Mesenchymal stem cell (in vitro differentiated cells and primary cell): ENCODE data around the gene NRN1L.

Experiments
- DNase-seq: peaks from one replicate; pipeline ENCODE4 v3.0.0-alpha.2; 2013
- H2AFZ ChIP-seq: one replicate; pipeline ENCODE4 v1.6.1; 2013; ENCODE audit warnings: low read depth, mild to moderate bottlenecking, control low read depth, inconsistent platforms, low read length, moderate library complexity
- H2AK5ac ChIP-seq: 2 replicates; pipeline ENCODE4 v1.6.1; 2013; ENCODE audit warnings: low read length, moderate library complexity, mild to moderate bottlenecking, inconsistent platforms; ENCODE audit not compliant: severe bottlenecking
- H2BK120ac ChIP-seq: one replicate; pipeline ENCODE4 v1.6.1; 2013; ENCODE audit warnings: low read depth, mild to moderate bottlenecking, inconsistent platforms, low read length, moderate library complexity
- H2BK12ac ChIP-seq, 2 experiments: one replicate each; pipeline ENCODE4 v1.6.1; 2013; ENCODE audit warnings: inconsistent platforms in 2 of 2, low read length in 2 of 2, mild to moderate bottlenecking in 2 of 2, moderate library complexity in 2 of 2, control low read depth in 1 of 2
- H2BK15ac ChIP-seq: one replicate; pipeline ENCODE4 v1.6.1; 2013; ENCODE audit warnings: mild to moderate bottlenecking, low read depth, inconsistent platforms; ENCODE audit not compliant: poor library complexity, severe bottlenecking
- H2BK5ac ChIP-seq: 2 replicates; pipeline ENCODE4 v1.6.1; 2013; ENCODE audit warnings: low read depth, mild to moderate bottlenecking, low read length, control low read depth, inconsistent platforms; ENCODE audit not compliant: poor library complexity, severe bottlenecking
- H3K14ac ChIP-seq, 2 experiments: one replicate each; pipeline ENCODE4 v1.6.1; 2013; ENCODE audit warnings: inconsistent platforms in 2 of 2, low read length in 2 of 2, control low read depth in 1 of 2, mild to moderate bottlenecking in 1 of 2, moderate library complexity in 1 of 2
- H3K18ac ChIP-seq, 2 experiments: one replicate each; pipeline ENCODE4 v1.6.1; 2013; ENCODE audit warnings: inconsistent platforms in 2 of 2, low read length in 2 of 2, control low read depth in 1 of 2, low read depth in 1 of 2, mild to moderate bottlenecking in 1 of 2
- H3K23ac ChIP-seq, 2 experiments: one replicate each; pipeline ENCODE4 v1.6.1; 2013; ENCODE audit warnings: inconsistent platforms in 2 of 2, low read length in 2 of 2, mild to moderate bottlenecking in 2 of 2, moderate library complexity in 2 of 2, control low read depth in 1 of 2
- H3K27ac ChIP-seq: 2 replicates; pipeline ENCODE4 v1.5.1; 2013; ENCODE audit warnings: mild to moderate bottlenecking, moderate library complexity, low read length, control low read depth, inconsistent platforms; ENCODE audit not compliant: poor library complexity, severe bottlenecking
- H3K27me3 ChIP-seq, 2 experiments: 2 replicates each; pipeline versions ENCODE4 v1.6.1 to v1.7.0; 2013; ENCODE audit warnings: low read length in 2 of 2, mild to moderate bottlenecking in 2 of 2, moderate library complexity in 2 of 2, control low read depth in 1 of 2, inconsistent platforms in 1 of 2; ENCODE audit not compliant: control insufficient read depth in 1 of 2, insufficient read depth in 1 of 2
- H3K36me3 ChIP-seq, 2 experiments: 2 replicates each; pipeline versions ENCODE4 v1.6.1 to v1.7.0; 2013; ENCODE audit warnings: low read length in 2 of 2, control low read depth in 1 of 2, inconsistent platforms in 1 of 2, low read depth in 1 of 2, mild to moderate bottlenecking in 1 of 2; ENCODE audit not compliant: insufficient read depth in 2 of 2, control insufficient read depth in 1 of 2
- H3K4ac ChIP-seq, 2 experiments: one replicate each; pipeline ENCODE4 v1.6.1; 2013; ENCODE audit warnings: inconsistent platforms in 2 of 2, low read length in 2 of 2, mild to moderate bottlenecking in 2 of 2, moderate library complexity in 2 of 2, control low read depth in 1 of 2, low read depth in 1 of 2
- H3K4me1 ChIP-seq: 2 replicates; pipeline ENCODE4 v1.6.1; 2013; ENCODE audit warnings: low read depth, low read length, control low read depth; ENCODE audit not compliant: control insufficient read depth, insufficient read depth
- H3K4me2 ChIP-seq: 2 replicates; pipeline ENCODE4 v1.6.1; 2013; ENCODE audit warnings: low read length, mild to moderate bottlenecking, inconsistent platforms; ENCODE audit not compliant: poor library complexity, severe bottlenecking
- H3K4me3 ChIP-seq, 2 experiments: 2 replicates each; pipeline versions ENCODE4 v1.5.1 to v1.7.0; 2013; ENCODE audit warnings: low read length in 2 of 2, mild to moderate bottlenecking in 2 of 2, control low read depth in 1 of 2, low read depth in 1 of 2; ENCODE audit not compliant: insufficient read depth in 1 of 2
- H3K79me1 ChIP-seq: replicated peaks from 2 replicates; pipeline ENCODE4 v1.6.1; 2013; ENCODE audit warnings: mild to moderate bottlenecking, control low read depth, low read length, inconsistent platforms; ENCODE audit not compliant: poor library complexity, severe bottlenecking
- H3K9ac ChIP-seq: 2 replicates; pipeline ENCODE4 v1.7.0; 2013; ENCODE audit warnings: mild to moderate bottlenecking, low read length, moderate library complexity
- H3K9me3 ChIP-seq: 2 replicates; pipeline ENCODE4 v1.7.0; 2013; ENCODE audit warnings: mild to moderate bottlenecking, low read length; ENCODE audit not compliant: control insufficient read depth
- H4K8ac ChIP-seq: one replicate; pipeline ENCODE4 v1.6.1; 2013; ENCODE audit warnings: inconsistent platforms, mild to moderate bottlenecking, low read length, moderate library complexity
- H4K91ac ChIP-seq: one replicate; pipeline ENCODE4 v1.6.1; 2013; ENCODE audit warnings: mild to moderate bottlenecking, low read length, inconsistent platforms
- WGBS: methylation state at CpG from one replicate; pipeline ENCODE4 v1.1.7; 2013; ENCODE audit warnings: mixed read lengths; 5-methylcytosine and 5-hydroxymethylcytosine counted together

The NRN1L gene

GRCh38 chr16:67879462-67879861 is 5.2 kb upstream of the NRN1L start:
- Histone ChIP-seq H2BK12ac (no peak overlapping the region), H3K4ac (no peak overlapping the region), H2BK5ac (no peak overlapping the region), H3K4me3 (no peak overlapping the region), H3K9me3 (no peaks in the 10 kb centered on the region), H2AFZ (no peak overlapping the region), H3K4me1 (peaks cover 10% of the 10 kb centered on the region), H3K18ac (no peak overlapping the region), H4K8ac (no peak overlapping the region), H4K91ac (no peak overlapping the region), H2BK120ac (no peak overlapping the region), H3K9ac (no peak overlapping the region), H3K14ac (no peak overlapping the region), H3K27ac (no peak overlapping the region), H2AK5ac (no peak overlapping the region), H3K4me2 (no peak overlapping the region), H3K36me3 (peaks cover 88 to 90% of the 10 kb centered on the region in 2 experiments), H3K79me1 (peaks cover 46% of the 10 kb centered on the region), H3K27me3 (no peaks in the 10 kb centered on the region), H3K23ac (no peak overlapping the region), H2BK15ac (no peak overlapping the region)
- no peak for DNase-seq
- WGBS: 98% methylated on average over 12 of the region's 12 CpGs

DNA sequence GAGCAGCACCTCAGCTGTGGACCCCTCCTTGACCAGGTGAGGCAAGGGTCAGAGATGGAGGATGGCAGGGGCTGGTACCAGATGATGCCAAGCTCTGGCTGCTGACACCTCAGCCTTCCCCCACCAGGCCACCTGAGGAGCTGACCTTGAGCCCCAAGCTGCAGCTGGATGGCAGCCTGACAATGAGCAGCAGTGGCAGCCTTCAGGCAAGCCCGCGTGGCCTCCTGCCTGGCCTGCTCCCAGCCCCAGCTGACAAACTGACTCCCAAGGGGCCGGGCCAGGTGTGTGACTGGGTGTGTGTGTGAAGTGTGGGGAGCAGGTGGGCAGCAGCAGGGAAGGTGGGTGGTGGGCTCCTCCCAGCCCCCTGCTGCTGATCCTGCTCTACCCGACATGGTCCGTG is 4.7 kb upstream of the NRN1L start:
- WGBS: 95% methylated on average over 4 of the region's 5 CpGs
- H3K36me3 ChIP-seq: peaks cover 91 to 93% of the 10 kb centered on the region in 2 experiments
- no peak overlapping the region for H3K4ac ChIP-seq
- no peaks in the 10 kb centered on the region for H3K9me3 ChIP-seq
- no peak overlapping the region for H3K23ac ChIP-seq
- no peak overlapping the region for H2AFZ ChIP-seq
- no peak overlapping the region for H3K14ac ChIP-seq
- H3K4me1 ChIP-seq: peaks cover 13% of the 10 kb centered on the region
- no peak overlapping the region for H2BK12ac ChIP-seq
- H4K8ac ChIP-seq: no peak overlapping the region
- no peak overlapping the region for H3K18ac ChIP-seq
- H3K79me1 ChIP-seq: peaks cover 46% of the 10 kb centered on the region
- H3K4me3 ChIP-seq: no peak overlapping the region
- H2AK5ac ChIP-seq: no peak overlapping the region
- DNase-seq: no peak
- no peak overlapping the region for H2BK120ac ChIP-seq
- no peak overlapping the region for H2BK15ac ChIP-seq
- no peak overlapping the region for H3K4me2 ChIP-seq
- H3K9ac ChIP-seq: no peak overlapping the region
- H3K27ac ChIP-seq: no peak overlapping the region
- no peak overlapping the region for H2BK5ac ChIP-seq
- no peak overlapping the region for H4K91ac ChIP-seq
- H3K27me3 ChIP-seq: no peaks in the 10 kb centered on the region

DNA sequence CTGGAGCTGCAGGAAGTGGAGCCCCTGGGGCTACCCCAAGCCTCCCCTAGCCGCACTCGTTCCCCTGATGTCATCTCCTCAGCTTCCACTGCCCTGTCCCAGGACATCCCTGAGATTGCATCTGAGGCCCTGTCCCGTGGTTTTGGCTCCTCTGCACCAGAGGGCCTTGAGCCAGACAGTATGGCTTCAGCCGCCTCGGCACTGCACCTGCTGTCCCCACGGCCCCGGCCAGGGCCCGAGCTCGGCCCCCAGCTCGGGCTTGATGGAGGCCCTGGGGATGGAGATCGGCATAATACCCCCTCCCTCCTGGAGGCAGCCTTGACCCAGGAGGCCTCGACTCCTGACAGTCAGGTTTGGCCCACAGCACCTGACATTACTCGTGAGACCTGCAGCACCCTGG is 4.1 kb upstream of the NRN1L start:
- Histone ChIP-seq H3K14ac (no peak overlapping the region), H2BK15ac (no peak overlapping the region), H3K4me2 (no peak overlapping the region), H3K27ac (no peak overlapping the region), H2BK12ac (no peak overlapping the region), H2AFZ (no peak overlapping the region), H3K4me3 (no peak overlapping the region), H2BK120ac (no peak overlapping the region), H3K36me3 (peaks cover 89 to 99% of the 10 kb centered on the region in 2 experiments), H2BK5ac (no peak overlapping the region), H3K18ac (no peak overlapping the region), H2AK5ac (no peak overlapping the region), H3K23ac (no peak overlapping the region), H4K91ac (no peak overlapping the region), H3K27me3 (no peaks in the 10 kb centered on the region), H3K9me3 (no peaks in the 10 kb centered on the region), H4K8ac (no peak overlapping the region), H3K79me1 (peaks cover 48% of the 10 kb centered on the region), H3K4me1 (peaks cover 12% of the 10 kb centered on the region), H3K9ac (no peak overlapping the region), H3K4ac (no peak overlapping the region)
- 98% methylated on average over 13 of the region's 13 CpGs for WGBS
- DNase-seq: no peak

DNA sequence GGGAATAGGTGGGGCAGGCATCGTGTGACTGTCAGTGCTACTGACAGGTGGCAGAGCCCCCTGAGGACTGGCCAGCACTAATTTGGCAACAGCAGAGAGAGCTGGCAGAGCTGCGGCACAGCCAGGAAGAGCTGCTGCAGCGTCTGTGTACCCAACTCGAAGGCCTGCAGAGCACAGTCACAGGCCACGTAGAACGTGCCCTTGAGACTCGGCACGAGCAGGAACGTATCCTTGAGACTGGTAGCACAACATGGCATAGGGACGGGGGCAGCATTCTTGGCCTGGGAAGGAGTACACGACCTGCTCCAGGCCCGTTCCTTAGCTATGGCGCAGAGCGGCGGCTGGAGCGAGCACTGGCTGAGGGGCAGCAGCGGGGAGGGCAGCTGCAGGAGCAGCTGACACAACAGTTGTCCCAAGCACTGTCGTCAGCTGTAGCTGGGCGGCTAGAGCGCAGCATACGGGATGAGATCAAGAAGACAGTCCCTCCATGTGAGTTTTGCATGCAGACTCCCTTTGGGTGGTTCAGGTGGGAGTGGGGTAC is 3.0 kb upstream of the NRN1L start:
- H3K4me2 ChIP-seq: no peak overlapping the region
- H3K27me3 ChIP-seq: no peaks in the 10 kb centered on the region
- peaks cover 38% of the 10 kb centered on the region for H3K79me1 ChIP-seq
- DNase-seq: no peak
- peaks cover 78 to 100% of the 10 kb centered on the region in 2 experiments for H3K36me3 ChIP-seq
- WGBS: 96% methylated on average over 17 of the region's 21 CpGs
- no peak overlapping the region for H2AK5ac ChIP-seq
- no peak overlapping the region for H2BK120ac ChIP-seq
- no peak overlapping the region for H2BK5ac ChIP-seq
- H3K23ac ChIP-seq: no peak overlapping the region
- no peak overlapping the region for H3K18ac ChIP-seq
- H2AFZ ChIP-seq: no peak overlapping the region
- no peak overlapping the region for H2BK15ac ChIP-seq
- H4K8ac ChIP-seq: no peak overlapping the region
- H3K4me1 ChIP-seq: peaks cover 9% of the 10 kb centered on the region
- H2BK12ac ChIP-seq: no peak overlapping the region
- H3K27ac ChIP-seq: no peak overlapping the region
- H3K4me3 ChIP-seq: no peak overlapping the region
- H3K9ac ChIP-seq: no peak overlapping the region
- no peak overlapping the region for H3K4ac ChIP-seq
- H3K14ac ChIP-seq: no peak overlapping the region
- H3K9me3 ChIP-seq: no peaks in the 10 kb centered on the region
- peak overlapping the region; percentile 43 for H4K91ac ChIP-seq
